ENCODE results near the gene AP4M1.

DNA sequence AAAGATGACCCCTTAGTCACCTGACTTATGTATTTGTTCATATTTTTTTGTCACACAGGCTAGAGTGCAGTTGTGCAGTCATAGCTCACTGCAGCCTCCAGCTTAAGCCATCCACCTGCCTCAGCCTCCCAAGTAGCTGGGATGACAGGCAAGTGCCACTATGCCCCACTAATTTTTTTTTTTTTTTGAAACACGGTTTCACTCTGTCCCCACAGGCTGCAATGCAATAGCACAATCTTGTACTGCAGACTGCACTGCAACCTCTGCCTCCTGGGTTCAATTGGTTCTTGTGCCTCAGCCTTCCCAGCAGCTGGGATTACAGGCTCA lies 27.2 kb downstream of the AP4M1 start:
- TF ChIP-seq CTCF (IDR thresholded peaks at IDR 0.05; ENCODE audit: low read length), result no peak
- no peak for TF ChIP-seq EZH2 (IDR thresholded peaks at IDR 0.05; ENCODE audit: borderline replicate concordance, low read length)
